A549 (cell line): ENCODE data around the gene OVOL1. TPM values are rescaled to one million over a fixed set of nuclear protein-coding genes. Genes with fewer than 3 reads are reported as not detected.

Source experiments
- ATAC-seq, 2 experiments: fragments of 200-7000 bp in 1 of 2; fragments of >200 bp in 1 of 2; cut with Nextera tagmentation in 1 of 2; cut with Tn5 transposase in 1 of 2; 3 replicates each; pipeline versions ENCODE4 v1.8.0 to v1.9.1; 2018 to 2020; ENCODE audit warnings: mild to moderate bottlenecking in 1 of 2, moderate library complexity in 1 of 2
- CTCF ChIA-PET: fragments of 300-600 bp; sonication (Branson Sonifier 250); formaldehyde crosslinking; extraction: SDS; loops from one replicate; lab custom pipeline; 2021; ENCODE audit warnings: antibody characterized with exemption, inconsistent platforms; lab: Yijun Ruan, JAX
- POLR2A ChIA-PET: fragments of 350-600 bp; formaldehyde crosslinking; extraction: SDS; loops from one replicate; lab custom pipeline; 2021; ENCODE audit warnings: antibody characterized with exemption, inconsistent platforms; lab: Yijun Ruan, JAX
- DNase-seq, 2 experiments: peaks; one replicate each; pipeline versions ENCODE4 v3.0.0 to v3.0.0-alpha.2; 2011 to 2016; ENCODE audit warnings: low read depth in 1 of 2, low spot score in 1 of 2
- FAIRE-seq: peaks from 2 replicates; lab custom pipeline; 2011; peaks lifted over from hg19 to GRCh38; lab: Jason Lieb, UNC
- H3K27ac ChIP-seq, 2 experiments: fragments of >200 bp; sonication (Bioruptor Twin); formaldehyde crosslinking; 3 replicates each; pipeline ENCODE4 v1.5.1; 2016 to 2017
- H3K4me1 ChIP-seq: fragments of >200 bp; sonication (Bioruptor Twin); formaldehyde crosslinking; 3 replicates; pipeline ENCODE4 v1.6.1; 2016
- H3K4me2 ChIP-seq: fragments of >200 bp; sonication (Bioruptor Twin); formaldehyde crosslinking; 3 replicates; pipeline ENCODE4 v1.6.1; 2016
- H3K4me3 ChIP-seq: fragments of >200 bp; sonication (Bioruptor Twin); formaldehyde crosslinking; 3 replicates; pipeline ENCODE4 v1.5.1; 2016
- H3K9me3 ChIP-seq: fragments of >200 bp; sonication (Bioruptor Twin); formaldehyde crosslinking; 3 replicates; pipeline ENCODE4 v1.6.1; 2016
- BHLHE40 ChIP-seq: IDR thresholded peaks from 2 replicates; pipeline ENCODE4 v1.6.1; 2012; ENCODE audit warnings: low read depth, low read length, inconsistent platforms
- CBX2 ChIP-seq: fragments of 200-600 bp; sonication (generic); IDR thresholded peaks from 2 replicates; pipeline ENCODE4 v1.6.1; 2016; ENCODE audit warnings: low read depth, mild to moderate bottlenecking, borderline replicate concordance
- CEBPB ChIP-seq, 2 experiments: fragments of >200 bp in 1 of 2; sonication (Bioruptor Twin) in 1 of 2; formaldehyde crosslinking in 1 of 2; IDR thresholded peaks; 2 replicates each; pipeline ENCODE4 v1.6.1; 2012 to 2016
- CHD2 ChIP-seq: fragments of 150-350 bp; IDR thresholded peaks from 2 replicates; pipeline ENCODE4 v1.6.1; 2014; ENCODE audit warnings: low read length; ENCODE audit not compliant: partially characterized antibody
- EHF ChIP-seq: fragments of 250-450 bp; sonication (Bioruptor Pico); IDR thresholded peaks from 2 replicates; pipeline ENCODE4 v1.5.0; 2020; ENCODE audit warnings: mild to moderate bottlenecking
- EHMT2 ChIP-seq: fragments of 200-600 bp; sonication (generic); IDR thresholded peaks from 2 replicates; pipeline ENCODE4 v1.6.1; 2016; ENCODE audit warnings: antibody characterized with exemption, low read depth, mild to moderate bottlenecking, moderate library complexity
- FOSL2 ChIP-seq, 2 experiments: fragments of 450-650 bp in 1 of 2; fragments of >200 bp in 1 of 2; sonication (Bioruptor Twin) in 1 of 2; formaldehyde crosslinking; IDR thresholded peaks; 2 replicates each; pipeline versions ENCODE4 v1.5.0 to v1.6.1; 2016 to 2020; ENCODE audit warnings: mild to moderate bottlenecking in 1 of 2, moderate library complexity in 1 of 2
- HEYL ChIP-seq: fragments of 250-450 bp; sonication (Bioruptor Pico); IDR thresholded peaks from 2 replicates; pipeline ENCODE4 v1.8.0; 2021; ENCODE audit warnings: mild to moderate bottlenecking, moderate library complexity
- JUN ChIP-seq, 2 experiments: fragments of >200 bp; sonication (Bioruptor Twin); formaldehyde crosslinking; IDR thresholded peaks; 2 replicates in 1 of 2; 3 replicates in 1 of 2; pipeline ENCODE4 v1.6.1; 2016 to 2017
- JUNB ChIP-seq: fragments of >200 bp; sonication (Bioruptor Twin); formaldehyde crosslinking; IDR thresholded peaks from 2 replicates; pipeline ENCODE4 v1.6.1; 2016
- KDM1A ChIP-seq: fragments of 200-600 bp; sonication (generic); IDR thresholded peaks from 2 replicates; pipeline ENCODE4 v1.6.1; 2016; ENCODE audit warnings: low read depth, mild to moderate bottlenecking
- KDM5A ChIP-seq: fragments of 200-600 bp; sonication (generic); IDR thresholded peaks from 2 replicates; pipeline ENCODE4 v1.6.1; 2016; ENCODE audit warnings: antibody characterized with exemption, mild to moderate bottlenecking
- MAX ChIP-seq: IDR thresholded peaks from 2 replicates; pipeline ENCODE4 v1.6.1; 2012
- MAZ ChIP-seq: fragments of 150-350 bp; IDR thresholded peaks from 2 replicates; pipeline ENCODE4 v1.6.1; 2014; ENCODE audit warnings: antibody characterized with exemption, low read depth, low read length, borderline replicate concordance
- MYC ChIP-seq: IDR thresholded peaks from 2 replicates; pipeline ENCODE4 v1.6.1; 2012; ENCODE audit warnings: mild to moderate bottlenecking, inconsistent platforms, low read length, improper control_type of control experiment, borderline replicate concordance
- NPAS2 ChIP-seq: fragments of 250-450 bp; sonication (Bioruptor Pico); IDR thresholded peaks from 2 replicates; pipeline ENCODE4 v1.8.0; 2022; ENCODE audit warnings: mild to moderate bottlenecking, moderate library complexity, borderline replicate concordance
- NR3C1 ChIP-seq: fragments of >200 bp; sonication (Bioruptor Twin); formaldehyde crosslinking; IDR thresholded peaks from 3 replicates; pipeline ENCODE4 v1.6.1; 2017
- PHF8 ChIP-seq: fragments of 200-600 bp; sonication (generic); IDR thresholded peaks from 2 replicates; pipeline ENCODE4 v1.6.1; 2016; ENCODE audit warnings: low read depth, mild to moderate bottlenecking, antibody characterized with exemption, moderate library complexity, borderline replicate concordance
- POLR2AphosphoS2 ChIP-seq: conservative IDR thresholded peaks from 2 replicates; pipeline ENCODE4 v1.6.1; 2012; ENCODE audit warnings: low read length, improper control_type of control experiment, inconsistent platforms
- RARB ChIP-seq: fragments of 250-450 bp; sonication (Bioruptor Pico); IDR thresholded peaks from 2 replicates; pipeline ENCODE4 v1.8.0; 2021; ENCODE audit warnings: mild to moderate bottlenecking, moderate library complexity
- RCOR1 ChIP-seq: fragments of 150-350 bp; IDR thresholded peaks from 2 replicates; pipeline ENCODE4 v1.6.1; 2014; ENCODE audit warnings: antibody characterized with exemption, low read length, low read depth
- RNF2 ChIP-seq: fragments of 200-600 bp; sonication (generic); IDR thresholded peaks from 2 replicates; pipeline ENCODE4 v1.6.1; 2016; ENCODE audit warnings: low read depth, mild to moderate bottlenecking, antibody characterized with exemption, moderate library complexity, borderline replicate concordance
- TFCP2L1 ChIP-seq: fragments of 250-450 bp; sonication (Bioruptor Pico); IDR thresholded peaks from 2 replicates; pipeline ENCODE4 v1.5.0; 2021; ENCODE audit warnings: mild to moderate bottlenecking
- USF2 ChIP-seq: fragments of 450-650 bp; IDR thresholded peaks from 2 replicates; pipeline ENCODE4 v1.6.1; 2014; ENCODE audit warnings: antibody characterized with exemption
- ZNF302 ChIP-seq: fragments of 250-450 bp; sonication (Bioruptor Pico); IDR thresholded peaks from 2 replicates; pipeline ENCODE4 v1.9.0; 2021; ENCODE audit warnings: inconsistent platforms, mild to moderate bottlenecking, moderate library complexity
- ZSCAN20 ChIP-seq: fragments of 250-450 bp; sonication (Bioruptor Pico); IDR thresholded peaks from 2 replicates; pipeline ENCODE4 v1.8.0; 2022; ENCODE audit warnings: mild to moderate bottlenecking, moderate library complexity
- WGBS: methylation state at CpG from one replicate; pipeline ENCODE4 v1.1.6; 2017; ENCODE audit errors: missing lambda C conversion rate; 5-methylcytosine and 5-hydroxymethylcytosine counted together
- polyA plus RNA-seq, 4 experiments: library from polyadenylated mRNA; depleted of rRNA in 3 of 4; stranded (reverse); fragments of >200 nt; fragmentation: RNase III in 1 of 4; extraction: RNeasy Plus Mini Kit Qiagen cat#74134 plus additional on column Dnase treatment in 1 of 4; gene quantifications; 2 replicates in 3 of 4; 3 replicates in 1 of 4; pipeline ENCODE4 v1.2.3, GENCODE V29; 2011 to 2017
- TF ChIP-seq, protein P1 (sequence below): fragments of 250-450 bp; sonication (Bioruptor Pico); IDR thresholded peaks from 2 replicates; pipeline ENCODE4 v1.5.0; 2020; ENCODE audit warnings: low read depth, mild to moderate bottlenecking, moderate library complexity
- TF ChIP-seq, protein P2 (sequence below): fragments of 150-350 bp; IDR thresholded peaks from 2 replicates; pipeline ENCODE4 v1.6.1; 2014; ENCODE audit warnings: low read depth, mild to moderate bottlenecking, low read length

OVOL1 gene
- polyA plus RNA-seq, 2 of the 4 experiments (the other 2 are of a cell fraction), result not detected

GRCh38 chr11:65781962-65782815 lies 4.7 kb upstream of the OVOL1 start:
- Histone ChIP-seq H3K27ac (no peak overlapping the region), H3K4me3 (no peak overlapping the region)
- WGBS, result 79% methylated on average over 10 of the region's 13 CpGs
- TF ChIP-seq RARB (no peak), EHMT2 (no peak), KDM5A (no peak), BHLHE40 (no peak), POLR2AphosphoS2 (no peak), TFCP2L1 (no peak), RNF2 (no peak), MYC (no peak), CBX2 (no peak), HEYL (CRISPR knock-in tag) (no peak), USF2 (no peak), KDM1A (no peak)
- TF ChIP-seq, protein P1, sequence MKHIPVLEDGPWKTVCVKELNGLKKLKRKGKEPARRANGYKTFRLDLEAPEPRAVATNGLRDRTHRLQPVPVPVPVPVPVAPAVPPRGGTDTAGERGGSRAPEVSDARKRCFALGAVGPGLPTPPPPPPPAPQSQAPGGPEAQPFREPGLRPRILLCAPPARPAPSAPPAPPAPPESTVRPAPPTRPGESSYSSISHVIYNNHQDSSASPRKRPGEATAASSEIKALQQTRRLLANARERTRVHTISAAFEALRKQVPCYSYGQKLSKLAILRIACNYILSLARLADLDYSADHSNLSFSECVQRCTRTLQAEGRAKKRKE, result no peak
- TF ChIP-seq, all 56 proteins: peak for 0
- POLR2A ChIA-PET, result interaction anchor here (0.7 kb wide), 1 partner anchor 36 kb away, joined by 4 read pairs; no protein-coding TSS in a partner anchor
- no peaks in the 10 kb centered on the region for H3K9me3 ChIP-seq
- CTCF ChIA-PET, result interaction anchor here (0.8 to 6.6 kb wide), 12 partner anchors 11 to 157 kb away, joined by 3 to 173 read pairs (median 12); partner anchors contain the start of gene RNASEH2C
- no peak overlapping the region for H3K4me2 ChIP-seq
- H3K4me1 ChIP-seq, result peaks cover 15% of the 10 kb centered on the region
- no peak for DNase-seq
- FAIRE-seq, result no peak
- ATAC-seq, result no peak

GRCh38 chr11:65782816-65783228 lies 4.0 kb upstream of the OVOL1 start:
- FAIRE-seq, result no peak
- TF ChIP-seq ZSCAN20 (CRISPR knock-in tag), result no peak
- no peak for TF ChIP-seq JUN (IDR thresholded peaks at IDR 0.05)
- TF ChIP-seq, protein P2, sequence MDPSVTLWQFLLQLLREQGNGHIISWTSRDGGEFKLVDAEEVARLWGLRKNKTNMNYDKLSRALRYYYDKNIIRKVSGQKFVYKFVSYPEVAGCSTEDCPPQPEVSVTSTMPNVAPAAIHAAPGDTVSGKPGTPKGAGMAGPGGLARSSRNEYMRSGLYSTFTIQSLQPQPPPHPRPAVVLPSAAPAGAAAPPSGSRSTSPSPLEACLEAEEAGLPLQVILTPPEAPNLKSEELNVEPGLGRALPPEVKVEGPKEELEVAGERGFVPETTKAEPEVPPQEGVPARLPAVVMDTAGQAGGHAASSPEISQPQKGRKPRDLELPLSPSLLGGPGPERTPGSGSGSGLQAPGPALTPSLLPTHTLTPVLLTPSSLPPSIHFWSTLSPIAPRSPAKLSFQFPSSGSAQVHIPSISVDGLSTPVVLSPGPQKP, result no peak
- TF ChIP-seq USF2, result no peak
- TF ChIP-seq FOSL2 (IDR thresholded peaks at IDR 0.05), result no peak
- TF ChIP-seq FOSL2 (CRISPR knock-in tag; IDR thresholded peaks at IDR 0.05), result no peak
- no peak for TF ChIP-seq EHF
- TF ChIP-seq NPAS2 (CRISPR knock-in tag), result no peak
- TF ChIP-seq, protein P1, result no peak
- TF ChIP-seq MAX, result no peak
- no peak for TF ChIP-seq NR3C1
- no peak for TF ChIP-seq CEBPB (IDR thresholded peaks at IDR 0.05)
- TF ChIP-seq PHF8, result no peak
- TF ChIP-seq CHD2, result no peak
- no peak for TF ChIP-seq ZNF302 (CRISPR knock-in tag)
- TF ChIP-seq MAZ, result no peak
- TF ChIP-seq RCOR1, result no peak
- TF ChIP-seq JUNB, result no peak
- H3K9me3 ChIP-seq, result no peaks in the 10 kb centered on the region
- no peak for ATAC-seq
- 70% methylated on average over 9 of the region's 9 CpGs for WGBS
- POLR2A ChIA-PET, result interaction anchor here (0.6 to 0.7 kb wide), 2 partner anchors 35 to 439 kb away, joined by 3 to 4 read pairs; no protein-coding TSS in a partner anchor
- CTCF ChIA-PET, result interaction anchor here (0.7 to 3.4 kb wide), 9 partner anchors 10 to 239 kb away, joined by 3 to 20 read pairs (median 4); no protein-coding TSS in a partner anchor
- no peak overlapping the region for H3K4me3 ChIP-seq
- H3K4me2 ChIP-seq, result no peak overlapping the region
- peaks cover 19% of the 10 kb centered on the region for H3K4me1 ChIP-seq
- no peak for DNase-seq
- H3K27ac ChIP-seq, result no peak overlapping the region
